Measurements from ENCODE around the gene CCDC51. TPM values are rescaled to one million over a fixed set of nuclear protein-coding genes. Genes with fewer than 3 reads are reported as not detected.

CCDC51 gene
- total and polyA plus RNA-seq, 2 of the 13 experiments (the other 11 are each of a cell fraction or from before 2014, with no cell fraction given) = 18.1 to 29.4 TPM

DNA sequence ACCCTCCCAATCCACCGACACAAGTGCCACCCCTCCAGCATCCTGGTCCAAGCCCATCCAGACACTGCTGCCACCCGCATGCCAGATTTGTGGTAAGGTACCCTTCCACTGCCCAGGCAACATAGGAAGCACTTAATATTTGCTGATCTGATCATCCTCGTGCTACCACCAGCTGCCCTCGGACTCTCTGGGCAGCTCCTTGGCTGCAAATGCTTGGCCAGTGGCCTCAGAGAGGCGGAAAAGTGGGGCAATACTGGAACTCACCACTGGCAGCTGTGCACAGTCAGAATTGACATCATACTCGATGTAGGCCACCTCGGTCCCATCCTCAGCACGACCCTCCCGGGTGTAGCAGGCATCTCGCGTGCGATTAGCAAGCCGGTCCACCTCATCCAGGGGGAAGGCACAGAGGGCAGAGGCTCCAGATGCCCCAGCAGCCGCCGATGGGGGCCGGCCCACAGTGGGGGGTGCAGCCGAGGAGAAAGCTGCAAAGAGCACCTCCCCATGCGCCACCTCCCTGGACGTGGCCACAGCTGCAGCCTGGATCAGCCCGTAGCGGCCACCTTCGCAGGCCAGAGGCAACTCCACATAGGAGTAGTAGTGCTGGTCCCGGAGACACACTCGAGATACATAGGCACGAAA lies 16.6 kb downstream of the CCDC51 start:
- Histone ChIP-seq H3K4me1 (ENCODE audit: insufficient read depth, low read length) (peaks cover 65% of the 10 kb centered on the region), H3K79me2 (ENCODE audit: insufficient read depth, low read length) (peaks cover 69% of the 10 kb centered on the region), H3K4me3 (replicated peaks in 1 of 3; ENCODE audit: insufficient read depth in 1 of 3, low read depth in 2 of 3, low read length in 3 of 3) (no peak overlapping the region), H3K9ac (ENCODE audit: insufficient read depth, low read depth, low read length) (no peak overlapping the region), H2AFZ (ENCODE audit: low read length) (no peak overlapping the region), H3K27me3 (ENCODE audit: control insufficient read depth in 1 of 2, insufficient read depth in 2 of 2, low read length in 2 of 2) (no peaks in the 10 kb centered on the region), H3K27ac (ENCODE audit: extremely low read length, insufficient read depth, low read length) (no peak overlapping the region), H3K36me3 (replicated peaks in 1 of 2; ENCODE audit: control insufficient read depth in 1 of 2, insufficient read depth in 2 of 2, low read length in 2 of 2) (peaks cover 51 to 72% of the 10 kb centered on the region in 2 experiments), H4K20me1 (ENCODE audit: insufficient read depth, low read length) (peaks cover 81% of the 10 kb centered on the region), H3K9me3 (ENCODE audit: low read length) (no peaks in the 10 kb centered on the region), H3K4me2 (ENCODE audit: low read depth, low read length) (no peak overlapping the region)
- DNase-seq (ENCODE audit: low spot score) = no peak
- POLR2A ChIA-PET = interaction anchor here (1.4 to 11.1 kb wide), 5 partner anchors 7 to 22 kb away, joined by 5 to 130 read pairs (median 10); partner anchors contain the start of genes CCDC51, PLXNB1 and TMA7
- no TSS peak for BruUV-seq (replicated peaks)
- no peak for FAIRE-seq
- 97% methylated on average over 13 of the region's 25 CpGs for WGBS (ENCODE audit: low lambda C conversion rate)
- no peak for ATAC-seq
- in situ Hi-C loops (cut with HindIII; ENCODE audit: extremely low pct_ligation_motif_present, low pct_unique_long_range_greater_than_20kb) = no loop called here
- no peak for TF ChIP-seq ZNF484 (CRISPR knock-in tag; IDR thresholded peaks at IDR 0.05; ENCODE audit: borderline replicate concordance, low read depth)
- TF ChIP-seq GABPB1 (CRISPR knock-in tag; IDR thresholded peaks at IDR 0.05) = peak; percentile 16; the same call in 1 of the 2 replicates
- TF ChIP-seq, protein P1, sequence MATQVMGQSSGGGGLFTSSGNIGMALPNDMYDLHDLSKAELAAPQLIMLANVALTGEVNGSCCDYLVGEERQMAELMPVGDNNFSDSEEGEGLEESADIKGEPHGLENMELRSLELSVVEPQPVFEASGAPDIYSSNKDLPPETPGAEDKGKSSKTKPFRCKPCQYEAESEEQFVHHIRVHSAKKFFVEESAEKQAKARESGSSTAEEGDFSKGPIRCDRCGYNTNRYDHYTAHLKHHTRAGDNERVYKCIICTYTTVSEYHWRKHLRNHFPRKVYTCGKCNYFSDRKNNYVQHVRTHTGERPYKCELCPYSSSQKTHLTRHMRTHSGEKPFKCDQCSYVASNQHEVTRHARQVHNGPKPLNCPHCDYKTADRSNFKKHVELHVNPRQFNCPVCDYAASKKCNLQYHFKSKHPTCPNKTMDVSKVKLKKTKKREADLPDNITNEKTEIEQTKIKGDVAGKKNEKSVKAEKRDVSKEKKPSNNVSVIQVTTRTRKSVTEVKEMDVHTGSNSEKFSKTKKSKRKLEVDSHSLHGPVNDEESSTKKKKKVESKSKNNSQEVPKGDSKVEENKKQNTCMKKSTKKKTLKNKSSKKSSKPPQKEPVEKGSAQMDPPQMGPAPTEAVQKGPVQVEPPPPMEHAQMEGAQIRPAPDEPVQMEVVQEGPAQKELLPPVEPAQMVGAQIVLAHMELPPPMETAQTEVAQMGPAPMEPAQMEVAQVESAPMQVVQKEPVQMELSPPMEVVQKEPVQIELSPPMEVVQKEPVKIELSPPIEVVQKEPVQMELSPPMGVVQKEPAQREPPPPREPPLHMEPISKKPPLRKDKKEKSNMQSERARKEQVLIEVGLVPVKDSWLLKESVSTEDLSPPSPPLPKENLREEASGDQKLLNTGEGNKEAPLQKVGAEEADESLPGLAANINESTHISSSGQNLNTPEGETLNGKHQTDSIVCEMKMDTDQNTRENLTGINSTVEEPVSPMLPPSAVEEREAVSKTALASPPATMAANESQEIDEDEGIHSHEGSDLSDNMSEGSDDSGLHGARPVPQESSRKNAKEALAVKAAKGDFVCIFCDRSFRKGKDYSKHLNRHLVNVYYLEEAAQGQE (IDR thresholded peaks at IDR 0.05; ENCODE audit: borderline replicate concordance in 1 of 2, low read depth in 1 of 2, low read length in 2 of 2) = no peak
- CTCF ChIA-PET (ENCODE audit: low intra/inter-chr PET ratio, low total read pairs) = interaction anchor here (2.0 kb wide), 1 partner anchor 13 kb away, joined by 16 read pairs; no protein-coding TSS in a partner anchor
- intact Hi-C loops (cut with micrococcal nuclease; ENCODE audit: unreplicated experiment) = no loop called here

Measured in HepG2 (cell line).